Measurements from ENCODE around the gene TPM1.
"Not testable (repeated sequence)": the region's sequence is repeated elsewhere in the genome, so short reads cannot be mapped to it uniquely, and the experiment has no call there.

Gene TPM1

GRCh38 chr15:63099581-63099980, 57.0 kb downstream of the TPM1 start:
- not testable (repeated sequence) for DNase-seq (ENCODE audit: low read depth)

GRCh38 chr15:63103416-63103815, 60.9 kb downstream of the TPM1 start:
- no peak for DNase-seq (ENCODE audit: low read depth)

GRCh38 chr15:63104727-63105126, 62.2 kb downstream of the TPM1 start:
- peak; percentile 59 for DNase-seq (ENCODE audit: low read depth)

GRCh38 chr15:63105354-63105753, 62.8 kb downstream of the TPM1 start:
- DNase-seq (ENCODE audit: low read depth): not testable (repeated sequence)

GRCh38 chr15:63107895-63108546, 65.5 kb downstream of the TPM1 start:
- DNase-seq (ENCODE audit: low read depth): peak; percentile 100

GRCh38 chr15:63109498-63109897, 67.0 kb downstream of the TPM1 start:
- DNase-seq (ENCODE audit: low read depth): no peak

GRCh38 chr15:63109920-63110319, 67.4 kb downstream of the TPM1 start:
- no peak for DNase-seq (ENCODE audit: low read depth)

GRCh38 chr15:63110428-63111026, 68.0 kb downstream of the TPM1 start:
- no peak for DNase-seq (ENCODE audit: low read depth)

GRCh38 chr15:63111481-63111880, 68.9 kb downstream of the TPM1 start:
- DNase-seq (ENCODE audit: low read depth): no peak

- no peak for DNase-seq (ENCODE audit: low read depth)
These were observed 70.3 kb downstream of the TPM1 start for GRCh38 chr15:63112871-63113270.

- DNase-seq (ENCODE audit: low read depth): no peak
These were observed 71.9 kb downstream of the TPM1 start for GRCh38 chr15:63114465-63114864.
